Measurements from ENCODE around the gene ZSWIM5. TPM values are rescaled to one million over a fixed set of nuclear protein-coding genes. Genes with fewer than 3 reads are reported as not detected.

ZSWIM5 gene
- total RNA-seq, 2 donors from 2014 or later, result 8.8 to 12.3 TPM

GRCh38 chr1:45152126-45152525 is 54.3 kb downstream of the ZSWIM5 start:
- Mint-ChIP-seq H3K4me1 (peaks cover 5% of the 10 kb centered on the region), H3K36me3 (ENCODE audit: low read depth) (no peaks in the 10 kb centered on the region), H3K4me3 (no peak overlapping the region), H3K27ac (no peak overlapping the region), H3K9me3 (peaks cover 4% of the 10 kb centered on the region), H3K27me3 (ENCODE audit: insufficient read depth) (no peaks in the 10 kb centered on the region)
- Histone ChIP-seq H3K9me3 (ENCODE audit: control insufficient read depth, low read length) (peaks cover 7% of the 10 kb centered on the region), H3K27me3 (ENCODE audit: control insufficient read depth, insufficient read depth, low read length, poor library complexity, severe bottlenecking) (no peaks in the 10 kb centered on the region), H3K4me1 (ENCODE audit: control insufficient read depth, insufficient read depth, low read length) (peaks cover 2% of the 10 kb centered on the region), H3K4me3 (ENCODE audit: low read length) (no peak overlapping the region), H3K9ac (ENCODE audit: extremely low read depth, low read length, poor library complexity, severe bottlenecking) (no peak overlapping the region), H3K36me3 (ENCODE audit: control insufficient read depth, insufficient read depth, low read length) (no peaks in the 10 kb centered on the region), H3K27ac (ENCODE audit: low read depth, low read length) (no peak overlapping the region)
- WGBS, 2 experiments (ENCODE audit: insufficient coverage in 1 of 2, insufficient read length in 1 of 2), result 86 to 92% methylated on average over 2 to 3 of the region's 3 CpGs
- no peak for DNase-seq
- no peak for TF ChIP-seq CTCF (conservative IDR thresholded peaks at IDR 0.05)

GRCh38 chr1:45148209-45148825 is 58.1 kb downstream of the ZSWIM5 start:
- H3K9me3 ChIP-seq (ENCODE audit: control insufficient read depth, low read length), result no peaks in the 10 kb centered on the region
- H3K27ac ChIP-seq (ENCODE audit: low read depth, low read length), result peak overlapping the region; percentile 19
- no peaks in the 10 kb centered on the region for H3K36me3 ChIP-seq (ENCODE audit: control insufficient read depth, insufficient read depth, low read length)
- no peak overlapping the region for H3K27ac Mint-ChIP-seq
- peaks cover 5% of the 10 kb centered on the region for H3K4me1 Mint-ChIP-seq
- H3K36me3 Mint-ChIP-seq (ENCODE audit: low read depth), result no peaks in the 10 kb centered on the region
- H3K4me3 ChIP-seq (ENCODE audit: low read length), result no peak overlapping the region
- peaks cover 2% of the 10 kb centered on the region for H3K4me1 ChIP-seq (ENCODE audit: control insufficient read depth, insufficient read depth, low read length)
- no peak overlapping the region for H3K4me3 Mint-ChIP-seq
- no peak overlapping the region for H3K9ac ChIP-seq (ENCODE audit: extremely low read depth, low read length, poor library complexity, severe bottlenecking)
- DNase-seq, result no peak
- no peaks in the 10 kb centered on the region for H3K27me3 Mint-ChIP-seq (ENCODE audit: insufficient read depth)
- TF ChIP-seq CTCF (conservative IDR thresholded peaks at IDR 0.05), result no peak
- H3K27me3 ChIP-seq (ENCODE audit: control insufficient read depth, insufficient read depth, low read length, poor library complexity, severe bottlenecking), result no peaks in the 10 kb centered on the region
- WGBS, 2 experiments (ENCODE audit: insufficient coverage in 1 of 2, insufficient read length in 1 of 2), result 100% methylated on average over 1 of the region's 1 CpG
- H3K9me3 Mint-ChIP-seq, result no peaks in the 10 kb centered on the region

GRCh38 chr1:45146833-45147232 is 59.6 kb downstream of the ZSWIM5 start:
- 95 to 100% methylated on average over 1 to 2 of the region's 2 CpGs for WGBS, 2 experiments (ENCODE audit: insufficient coverage in 1 of 2, insufficient read length in 1 of 2)
- no peak for TF ChIP-seq CTCF (conservative IDR thresholded peaks at IDR 0.05)
- Mint-ChIP-seq H3K9me3 (no peaks in the 10 kb centered on the region), H3K4me1 (peaks cover 5% of the 10 kb centered on the region), H3K27ac (no peak overlapping the region), H3K4me3 (no peak overlapping the region), H3K36me3 (ENCODE audit: low read depth) (no peaks in the 10 kb centered on the region), H3K27me3 (ENCODE audit: insufficient read depth) (no peaks in the 10 kb centered on the region)
- Histone ChIP-seq H3K9me3 (ENCODE audit: control insufficient read depth, low read length) (no peaks in the 10 kb centered on the region), H3K4me3 (ENCODE audit: low read length) (no peak overlapping the region), H3K36me3 (ENCODE audit: control insufficient read depth, insufficient read depth, low read length) (no peaks in the 10 kb centered on the region), H3K27ac (ENCODE audit: low read depth, low read length) (no peak overlapping the region), H3K9ac (ENCODE audit: extremely low read depth, low read length, poor library complexity, severe bottlenecking) (no peak overlapping the region), H3K27me3 (ENCODE audit: control insufficient read depth, insufficient read depth, low read length, poor library complexity, severe bottlenecking) (no peaks in the 10 kb centered on the region), H3K4me1 (ENCODE audit: control insufficient read depth, insufficient read depth, low read length) (peaks cover 2% of the 10 kb centered on the region)
- DNase-seq, result no peak

All from endodermal cell (in vitro differentiated cells).